ENCODE data around the gene TAF1D. TPM values are rescaled to one million over a fixed set of nuclear protein-coding genes. Genes with fewer than 3 reads are reported as not detected.

TAF1D gene
- total RNA-seq, 1 experiment from 2014 or later = 272 TPM

- H3K4me3 Mint-ChIP-seq = no peak overlapping the region; a peak in 1 of 5 replicates
- Histone ChIP-seq H4K91ac (ENCODE audit: insufficient read length, low read depth, low read length) (no peak overlapping the region), H3K79me2 (ENCODE audit: insufficient read depth, low read length) (peaks cover 3% of the 10 kb centered on the region; the same call in 1 of the 2 replicates), H3K9me3 (ENCODE audit: control insufficient read depth, low read depth, low read length) (no peaks in the 10 kb centered on the region), H2BK120ac (ENCODE audit: low read depth, low read length, poor library complexity, severe bottlenecking) (no peak overlapping the region), H2AFZ (ENCODE audit: low read length) (no peak overlapping the region), H3K27me3 (ENCODE audit: insufficient read depth, low read length) (no peaks in the 10 kb centered on the region), H3T11ph (ENCODE audit: low read length) (no peak overlapping the region), H2BK15ac (ENCODE audit: low read depth, low read length) (no peak overlapping the region), H4K5ac (ENCODE audit: insufficient read length, low read depth, low read length) (no peak overlapping the region), H4K20me1 (ENCODE audit: control insufficient read depth, insufficient read depth, insufficient read length) (no peaks in the 10 kb centered on the region), H3K4me2 (ENCODE audit: insufficient read depth, insufficient read length, low read length) (no peak overlapping the region), H3K4ac (ENCODE audit: low read depth, low read length) (no peak overlapping the region), H3K4me1 (ENCODE audit: insufficient read depth, low read length) (no peaks in the 10 kb centered on the region), H2AK5ac (ENCODE audit: insufficient read length, low read length) (no peak overlapping the region), H3K9ac (ENCODE audit: extremely low read depth, insufficient read length, low read length) (no peak overlapping the region), H2BK20ac (ENCODE audit: low read depth, low read length, poor library complexity, severe bottlenecking) (no peak overlapping the region), H3K23me2 (ENCODE audit: insufficient read length, low read depth, low read length, poor library complexity, severe bottlenecking) (no peaks in the 10 kb centered on the region), H3K18ac (ENCODE audit: insufficient read length, low read depth, low read length) (no peak overlapping the region), H3K27ac (ENCODE audit: insufficient read length, low read depth, low read length) (peak overlapping the region; percentile 29), H2BK12ac (ENCODE audit: insufficient read length, low read depth, low read length) (no peak overlapping the region), H4K8ac (replicated peaks; ENCODE audit: insufficient read length, low read depth, low read length) (no peak overlapping the region), H3K23ac (ENCODE audit: insufficient read length, low read depth, low read length) (no peak overlapping the region), H3K79me1 (ENCODE audit: insufficient read depth, low read depth, low read length, poor library complexity, severe bottlenecking) (peaks cover 3% of the 10 kb centered on the region), H2BK5ac (ENCODE audit: insufficient read length, low read length) (no peak overlapping the region), H3K56ac (ENCODE audit: insufficient read length, low read depth, low read length) (no peak overlapping the region), H3K14ac (ENCODE audit: insufficient read depth, low read length) (no peak overlapping the region)
- H3K4me1 Mint-ChIP-seq = peaks cover 27 to 29% of the 10 kb centered on the region in 2 experiments
- peaks cover 63 to 99% (median 86%) of the 10 kb centered on the region in 3 experiments for H3K36me3 Mint-ChIP-seq (ENCODE audit: insufficient read depth in 1 of 3, low read depth in 3 of 3)
- H3K27ac Mint-ChIP-seq = peak overlapping the region in 2 of 3 experiments; percentile 44 to 89; a peak in 3 of 7 replicates
- no peaks in the 10 kb centered on the region for H3K9me3 Mint-ChIP-seq
- TF ChIP-seq, protein P1, sequence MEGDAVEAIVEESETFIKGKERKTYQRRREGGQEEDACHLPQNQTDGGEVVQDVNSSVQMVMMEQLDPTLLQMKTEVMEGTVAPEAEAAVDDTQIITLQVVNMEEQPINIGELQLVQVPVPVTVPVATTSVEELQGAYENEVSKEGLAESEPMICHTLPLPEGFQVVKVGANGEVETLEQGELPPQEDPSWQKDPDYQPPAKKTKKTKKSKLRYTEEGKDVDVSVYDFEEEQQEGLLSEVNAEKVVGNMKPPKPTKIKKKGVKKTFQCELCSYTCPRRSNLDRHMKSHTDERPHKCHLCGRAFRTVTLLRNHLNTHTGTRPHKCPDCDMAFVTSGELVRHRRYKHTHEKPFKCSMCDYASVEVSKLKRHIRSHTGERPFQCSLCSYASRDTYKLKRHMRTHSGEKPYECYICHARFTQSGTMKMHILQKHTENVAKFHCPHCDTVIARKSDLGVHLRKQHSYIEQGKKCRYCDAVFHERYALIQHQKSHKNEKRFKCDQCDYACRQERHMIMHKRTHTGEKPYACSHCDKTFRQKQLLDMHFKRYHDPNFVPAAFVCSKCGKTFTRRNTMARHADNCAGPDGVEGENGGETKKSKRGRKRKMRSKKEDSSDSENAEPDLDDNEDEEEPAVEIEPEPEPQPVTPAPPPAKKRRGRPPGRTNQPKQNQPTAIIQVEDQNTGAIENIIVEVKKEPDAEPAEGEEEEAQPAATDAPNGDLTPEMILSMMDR (conservative IDR thresholded peaks at IDR 0.05) = no peak
- no peak for DNase-seq
- no CpG with 5 or more reads among the region's 6 CpGs for WGBS (ENCODE audit: extremely low coverage, insufficient read length, low lambda C conversion rate)
- H3K27me3 Mint-ChIP-seq (ENCODE audit: low read depth) = no peaks in the 10 kb centered on the region
Observed at GRCh38 chr11:93733474-93733873, 7.8 kb downstream of the TAF1D start.
